Activated T-cell treated with anti-CD3 and anti-CD28 coated beads, Interleukin-2, amount 50 U/mL, for 1 hour (primary cell): ENCODE data around the gene CNGA1.
"Not testable (repeated sequence)": the region's sequence is repeated elsewhere in the genome, so short reads cannot be mapped to it uniquely, and the experiment has no call there.

Experiments
- DNase-seq: peaks from one replicate; pipeline ENCODE4 v3.0.0-alpha.2; 2020

The CNGA1 gene

GRCh38 chr4:48028696-48029095, 12.2 kb upstream of the CNGA1 start:
- no peak for DNase-seq

GRCh38 chr4:48027653-48028052, 11.2 kb upstream of the CNGA1 start:
- DNase-seq, result no peak

GRCh38 chr4:48025005-48025404, 8.5 kb upstream of the CNGA1 start:
- DNase-seq, result no peak

- DNase-seq, result no peak
Measured at GRCh38 chr4:48024522-48024921, 8.0 kb upstream of the CNGA1 start.

DNA sequence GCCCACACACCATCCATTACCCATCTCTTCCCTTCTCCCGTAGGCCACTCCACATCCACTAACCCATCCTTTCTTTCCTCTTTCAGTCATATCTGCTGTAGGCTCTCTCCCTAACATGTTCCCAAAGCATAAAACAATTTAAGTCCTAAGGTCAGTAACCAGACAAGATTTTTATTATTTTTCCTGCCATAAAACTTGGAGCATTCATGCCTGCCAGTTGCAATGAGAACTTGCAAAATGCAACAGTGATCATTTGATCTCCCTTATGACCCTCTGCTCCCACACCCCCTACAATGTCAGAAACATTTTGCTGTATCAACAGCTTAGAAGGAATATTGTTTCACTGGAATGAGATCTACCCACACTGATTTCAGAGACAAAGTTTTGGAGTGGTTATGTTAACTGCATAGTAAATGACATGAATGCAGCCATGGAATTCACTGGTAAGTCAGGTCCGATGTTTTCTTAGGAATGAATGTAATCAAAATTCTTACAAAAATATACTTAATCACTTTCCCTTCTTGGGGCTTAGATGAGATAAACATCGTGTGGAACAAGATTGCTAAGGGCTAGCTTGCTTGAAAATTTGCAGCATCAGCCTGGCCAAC, 5.8 kb upstream of the CNGA1 start:
- no peak for DNase-seq

DNA sequence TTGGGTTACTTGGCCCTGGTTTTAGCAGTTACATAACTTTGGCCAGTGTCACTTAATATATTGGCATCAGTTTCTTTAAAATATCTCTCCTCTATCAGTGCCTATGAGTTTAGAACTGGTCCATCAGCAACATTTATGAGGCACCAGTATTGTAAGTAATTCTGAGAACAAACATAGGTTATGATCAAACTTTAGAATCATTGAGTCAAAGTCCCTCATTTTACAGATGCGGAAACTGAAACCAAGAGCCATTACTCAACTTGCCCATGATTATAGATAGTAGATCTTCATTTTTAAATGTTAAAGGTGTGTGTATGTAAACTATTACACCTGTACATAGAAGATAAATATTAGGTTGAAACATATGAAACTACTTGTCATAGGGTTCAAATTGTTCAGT, 4.6 kb upstream of the CNGA1 start:
- no peak for DNase-seq

- DNase-seq, result no peak
Measured at GRCh38 chr4:48018112-48018511, 1.6 kb upstream of the CNGA1 start.

DNA sequence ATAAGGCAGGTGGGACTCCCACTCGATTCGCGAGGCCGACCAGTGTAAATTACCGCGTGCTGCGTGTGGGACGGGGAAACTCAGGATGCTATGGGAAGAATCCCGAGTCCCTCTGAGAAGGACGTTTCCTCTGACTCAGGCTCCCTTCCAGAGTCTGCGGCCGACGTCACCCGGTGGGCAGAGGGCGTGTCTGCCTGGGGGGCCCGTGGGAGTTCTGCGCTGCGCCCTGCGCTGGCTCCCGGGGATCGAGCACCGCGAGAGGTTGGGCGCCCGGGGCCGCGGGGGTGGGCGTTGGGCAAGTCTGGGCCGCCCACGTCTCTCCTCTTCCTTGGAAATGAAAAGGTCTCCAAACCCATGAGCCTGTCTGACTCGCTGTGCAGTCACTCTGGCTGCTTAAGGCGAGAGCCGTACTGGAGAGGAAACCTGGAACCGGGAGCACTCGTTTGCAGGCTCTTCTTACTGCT, 659 bp upstream of the CNGA1 start:
- peak; percentile 47 for DNase-seq

GRCh38 chr4:48015678-48016077, 803 bp downstream of the CNGA1 start:
- DNase-seq, result no peak

GRCh38 chr4:48015216-48015615, 1.3 kb downstream of the CNGA1 start:
- no peak for DNase-seq

- DNase-seq, result no peak
Measured at GRCh38 chr4:48012824-48013223, 3.7 kb downstream of the CNGA1 start.

DNA sequence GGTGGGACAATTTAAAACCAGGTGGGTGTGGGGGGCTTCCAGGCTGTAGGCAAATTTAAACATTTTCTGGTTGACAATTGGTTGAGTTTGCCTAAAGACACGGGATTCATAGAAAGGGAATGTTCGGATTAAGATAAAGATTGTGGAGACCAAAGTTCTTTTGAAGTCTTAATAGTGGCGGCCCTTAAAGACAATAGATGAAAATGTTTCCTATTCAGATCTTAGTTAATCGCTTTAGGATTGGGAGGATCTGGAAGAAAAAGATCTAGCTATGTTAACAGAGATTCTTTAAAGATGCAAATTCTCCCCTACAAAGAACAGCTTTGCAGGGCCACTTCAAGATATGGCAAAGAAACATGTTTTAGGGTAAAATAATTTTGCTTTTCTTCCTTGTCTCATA, 4.8 kb downstream of the CNGA1 start:
- DNase-seq, result no peak

DNA sequence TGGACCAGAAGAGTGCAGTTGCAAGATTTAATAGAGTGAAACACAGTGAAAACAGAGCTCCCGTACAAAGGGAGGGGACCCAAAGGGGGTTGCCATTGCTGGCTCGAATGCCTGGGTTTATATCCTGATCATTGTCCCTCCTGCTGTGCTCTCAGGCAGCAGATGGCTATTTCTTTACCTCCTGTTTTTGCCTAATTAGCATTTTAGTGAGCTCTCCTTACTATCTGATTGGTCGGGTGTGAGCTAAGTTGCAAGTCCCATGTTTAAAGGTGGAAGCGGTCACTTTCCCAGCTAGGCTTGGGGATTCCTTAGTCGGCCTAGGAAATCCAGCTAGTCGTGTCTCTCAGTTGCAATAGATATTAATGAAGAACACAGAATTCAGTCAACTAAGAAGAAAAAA, 5.6 kb downstream of the CNGA1 start:
- DNase-seq, result not testable (repeated sequence)

DNA sequence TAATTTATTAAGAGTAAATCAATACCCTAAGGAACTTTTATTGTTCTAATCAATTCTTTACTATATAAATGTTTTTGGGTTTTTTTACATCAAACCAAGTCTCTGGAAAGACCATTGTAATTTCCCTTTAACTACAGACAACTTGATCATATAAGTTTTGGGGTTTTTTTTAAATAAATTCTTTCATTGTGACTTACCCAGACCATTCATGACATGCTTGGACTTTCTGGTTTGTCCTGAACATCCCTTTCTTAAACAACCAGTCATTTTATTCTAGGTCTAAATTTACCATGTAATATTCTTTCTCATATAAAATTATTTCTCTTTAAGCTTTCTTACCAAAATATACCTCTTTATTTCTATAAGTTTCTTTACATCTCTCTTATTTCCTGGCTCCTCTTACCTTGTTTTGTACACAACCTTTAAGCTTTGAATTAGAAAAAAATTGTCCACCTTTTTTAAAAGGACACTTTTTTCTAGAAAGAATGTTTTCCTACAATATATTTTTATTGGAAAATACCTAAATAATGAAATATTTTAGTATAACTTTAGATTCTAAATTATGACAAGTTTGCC, 8.4 kb downstream of the CNGA1 start:
- no peak for DNase-seq

DNA sequence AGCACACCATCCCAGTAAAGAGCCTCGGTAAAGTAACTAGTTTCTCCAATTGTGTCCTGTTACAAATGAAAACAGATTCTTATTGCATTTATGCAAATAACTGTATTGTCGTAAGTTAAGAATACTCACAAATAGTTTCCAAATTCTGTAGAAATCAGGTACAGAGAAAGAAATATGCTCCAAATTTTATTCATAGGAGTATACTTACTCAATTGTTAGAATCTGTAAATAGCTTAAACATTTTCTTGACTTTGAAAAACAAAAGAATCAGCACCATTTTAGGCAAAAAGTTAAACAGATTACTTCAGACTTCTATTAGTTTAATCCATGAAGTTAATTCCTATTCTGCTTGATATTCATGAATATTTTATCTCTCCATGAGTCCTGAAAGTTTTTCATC, 10.7 kb downstream of the CNGA1 start:
- DNase-seq, result no peak

- DNase-seq, result peak; percentile 19
Measured at GRCh38 chr4:48003568-48003967, 12.9 kb downstream of the CNGA1 start.

DNA sequence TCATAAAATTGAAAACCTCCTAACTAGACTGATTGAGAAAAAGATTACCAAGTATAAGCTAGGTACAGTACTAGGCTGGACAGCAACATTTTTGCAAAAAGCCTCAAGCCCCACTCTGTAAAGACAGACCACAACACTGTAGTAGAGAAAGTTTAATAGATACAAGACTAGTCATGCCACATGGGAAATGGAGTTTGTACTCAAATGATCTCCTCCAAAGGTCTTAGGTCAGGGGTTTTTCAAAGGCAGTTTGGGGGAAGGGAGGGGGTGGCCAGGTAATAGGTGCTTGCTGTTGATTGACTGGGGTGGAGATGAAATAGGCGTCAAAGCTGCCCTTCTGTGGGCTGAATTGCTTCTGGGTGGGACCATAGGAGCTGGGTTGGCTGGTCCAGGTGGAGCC, 14.2 kb downstream of the CNGA1 start:
- DNase-seq, result no peak

GRCh38 chr4:47996021-47996420, 20.5 kb downstream of the CNGA1 start:
- DNase-seq, result no peak

- not testable (repeated sequence) for DNase-seq
Measured at GRCh38 chr4:47992475-47992874, 24.0 kb downstream of the CNGA1 start.

- no peak for DNase-seq
Measured at GRCh38 chr4:47990145-47990544, 26.3 kb downstream of the CNGA1 start.

GRCh38 chr4:47974566-47974965, 41.9 kb downstream of the CNGA1 start:
- no peak for DNase-seq

DNA sequence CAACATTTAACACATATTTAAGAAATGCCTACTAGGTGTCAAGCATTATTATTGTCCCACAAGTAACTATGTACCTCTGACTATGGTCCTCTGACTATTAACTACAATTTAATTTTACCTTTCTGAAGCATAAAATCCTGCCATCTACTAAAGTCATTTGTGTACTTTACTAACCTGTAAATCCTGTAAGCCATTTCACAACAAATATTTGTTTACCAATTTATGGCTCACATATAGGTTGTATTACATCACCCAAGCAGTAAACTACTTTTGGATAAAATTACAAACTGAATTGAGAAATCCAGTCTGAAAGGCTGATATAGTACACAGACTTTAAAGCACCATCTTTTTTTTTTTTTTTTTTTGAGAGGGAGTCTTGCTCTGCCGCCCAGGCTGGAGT, 43.8 kb downstream of the CNGA1 start:
- no peak for DNase-seq

DNA sequence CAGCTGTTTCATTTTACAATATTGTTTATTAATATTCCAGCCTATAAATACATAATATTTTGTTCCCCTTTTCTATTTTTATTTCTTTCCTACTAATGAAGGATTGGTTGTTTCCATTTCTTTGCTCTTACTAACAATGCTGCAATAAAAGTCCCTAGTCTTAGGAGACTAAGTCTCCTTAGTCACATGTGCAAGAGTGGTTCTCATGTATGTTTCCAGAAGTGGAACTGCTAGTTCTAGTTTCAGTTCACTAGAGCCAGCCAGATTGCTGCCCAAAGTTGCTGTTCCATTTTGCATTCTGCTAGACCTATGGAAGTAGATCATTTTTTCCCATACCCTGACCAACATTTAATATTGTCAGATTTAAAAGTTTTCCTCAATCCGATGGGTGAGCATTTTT, 44.3 kb downstream of the CNGA1 start:
- DNase-seq, result no peak

DNA sequence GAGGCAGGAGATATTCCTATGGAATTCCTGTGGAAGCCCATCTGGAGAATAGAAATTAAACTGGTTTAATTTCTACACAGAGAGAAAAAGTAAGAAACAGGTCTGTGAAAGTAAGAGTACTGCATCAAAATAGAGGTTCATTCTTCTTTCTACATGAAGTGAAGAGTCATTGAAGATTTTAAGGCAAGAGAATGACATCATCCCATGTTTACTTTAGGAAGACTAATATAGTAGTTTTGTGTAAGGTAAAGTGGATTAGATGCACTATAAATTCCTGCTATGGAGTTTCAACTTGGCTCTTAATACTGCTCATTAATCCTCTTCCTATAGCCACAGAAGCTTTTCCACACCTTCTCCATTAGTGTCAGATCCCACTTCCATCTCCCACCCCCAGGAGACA, 47.6 kb downstream of the CNGA1 start:
- no peak for DNase-seq

DNA sequence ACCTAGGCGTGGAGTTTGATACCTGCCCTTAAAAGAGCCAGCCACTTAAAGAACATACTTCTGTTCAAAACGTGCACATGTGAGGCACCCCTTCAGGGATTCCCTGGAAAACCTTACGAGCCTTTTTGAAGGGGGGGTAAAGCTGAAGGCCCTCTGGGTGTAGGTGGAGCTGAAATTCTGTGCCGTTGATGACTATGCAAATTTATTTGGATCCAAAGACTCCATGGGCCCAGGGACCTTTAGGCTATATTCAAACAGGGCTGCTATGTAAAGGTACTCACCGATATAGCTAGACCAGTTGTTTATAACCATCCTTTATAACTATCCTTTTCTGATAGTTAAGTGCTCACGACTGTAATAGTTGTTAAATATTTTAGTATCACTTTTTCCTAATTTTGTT, 61.8 kb downstream of the CNGA1 start:
- no peak for DNase-seq
